ENCODE measurements around the gene ARHGAP24.

GRCh38 chr4:85700362-85700761, 225.4 kb downstream of the ARHGAP24 start:
- no peak for TF ChIP-seq CTCF (IDR thresholded peaks at IDR 0.05; ENCODE audit: insufficient read depth, low read length, poor library complexity, severe bottlenecking)
- TF ChIP-seq EZH2phosphoT487 (conservative IDR thresholded peaks at IDR 0.05; ENCODE audit: low read length): no peak
